ENCODE results near the gene PRDM8.

DNA sequence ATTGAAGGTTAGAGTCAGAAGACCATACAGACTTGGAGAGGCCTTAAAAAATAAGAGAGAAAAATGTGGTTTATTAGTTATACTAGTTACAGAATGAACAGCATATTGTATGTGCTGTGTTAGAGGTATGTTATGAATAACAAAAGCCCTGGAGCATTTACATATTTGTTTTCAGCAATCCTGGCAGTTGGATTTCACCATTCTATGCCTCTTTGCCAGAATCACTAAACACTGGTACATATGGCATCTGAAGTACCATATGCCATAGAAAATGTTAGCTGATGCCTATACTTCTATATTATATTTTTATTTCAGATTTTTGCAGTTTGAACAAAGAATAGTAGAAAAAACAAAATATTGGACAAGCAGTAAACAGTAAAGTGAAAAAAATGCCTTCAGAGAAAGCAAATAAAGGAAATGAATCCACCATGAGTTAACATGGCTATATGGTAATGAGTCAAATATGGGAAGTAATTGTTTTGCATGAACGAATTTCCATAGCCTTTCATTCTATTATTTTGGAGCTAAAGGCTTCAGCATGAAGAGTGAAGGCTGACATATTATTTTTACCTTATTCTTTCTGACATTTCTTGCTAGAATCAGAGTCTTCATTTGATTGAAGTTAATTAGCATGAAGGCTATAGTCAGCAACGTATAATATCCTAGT, 41.9 kb upstream of the PRDM8 start:
- TF ChIP-seq, protein P1, sequence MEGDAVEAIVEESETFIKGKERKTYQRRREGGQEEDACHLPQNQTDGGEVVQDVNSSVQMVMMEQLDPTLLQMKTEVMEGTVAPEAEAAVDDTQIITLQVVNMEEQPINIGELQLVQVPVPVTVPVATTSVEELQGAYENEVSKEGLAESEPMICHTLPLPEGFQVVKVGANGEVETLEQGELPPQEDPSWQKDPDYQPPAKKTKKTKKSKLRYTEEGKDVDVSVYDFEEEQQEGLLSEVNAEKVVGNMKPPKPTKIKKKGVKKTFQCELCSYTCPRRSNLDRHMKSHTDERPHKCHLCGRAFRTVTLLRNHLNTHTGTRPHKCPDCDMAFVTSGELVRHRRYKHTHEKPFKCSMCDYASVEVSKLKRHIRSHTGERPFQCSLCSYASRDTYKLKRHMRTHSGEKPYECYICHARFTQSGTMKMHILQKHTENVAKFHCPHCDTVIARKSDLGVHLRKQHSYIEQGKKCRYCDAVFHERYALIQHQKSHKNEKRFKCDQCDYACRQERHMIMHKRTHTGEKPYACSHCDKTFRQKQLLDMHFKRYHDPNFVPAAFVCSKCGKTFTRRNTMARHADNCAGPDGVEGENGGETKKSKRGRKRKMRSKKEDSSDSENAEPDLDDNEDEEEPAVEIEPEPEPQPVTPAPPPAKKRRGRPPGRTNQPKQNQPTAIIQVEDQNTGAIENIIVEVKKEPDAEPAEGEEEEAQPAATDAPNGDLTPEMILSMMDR (IDR thresholded peaks at IDR 0.05): no peak
- no peak for TF ChIP-seq EZH2 (IDR thresholded peaks at IDR 0.05; ENCODE audit: borderline replicate concordance, insufficient read depth, low read depth, low read length, poor library complexity, severe bottlenecking)
